Measurements from ENCODE around the gene ADAP1. TPM values are rescaled to one million over a fixed set of nuclear protein-coding genes. Genes with fewer than 3 reads are reported as not detected.
A peak's percentile ranks its signal among the peaks of the same experiment; 100 is the strongest.

ADAP1 gene
- total RNA-seq, 2 donors from 2014 or later, result 19.7 to 19.8 TPM

DNA sequence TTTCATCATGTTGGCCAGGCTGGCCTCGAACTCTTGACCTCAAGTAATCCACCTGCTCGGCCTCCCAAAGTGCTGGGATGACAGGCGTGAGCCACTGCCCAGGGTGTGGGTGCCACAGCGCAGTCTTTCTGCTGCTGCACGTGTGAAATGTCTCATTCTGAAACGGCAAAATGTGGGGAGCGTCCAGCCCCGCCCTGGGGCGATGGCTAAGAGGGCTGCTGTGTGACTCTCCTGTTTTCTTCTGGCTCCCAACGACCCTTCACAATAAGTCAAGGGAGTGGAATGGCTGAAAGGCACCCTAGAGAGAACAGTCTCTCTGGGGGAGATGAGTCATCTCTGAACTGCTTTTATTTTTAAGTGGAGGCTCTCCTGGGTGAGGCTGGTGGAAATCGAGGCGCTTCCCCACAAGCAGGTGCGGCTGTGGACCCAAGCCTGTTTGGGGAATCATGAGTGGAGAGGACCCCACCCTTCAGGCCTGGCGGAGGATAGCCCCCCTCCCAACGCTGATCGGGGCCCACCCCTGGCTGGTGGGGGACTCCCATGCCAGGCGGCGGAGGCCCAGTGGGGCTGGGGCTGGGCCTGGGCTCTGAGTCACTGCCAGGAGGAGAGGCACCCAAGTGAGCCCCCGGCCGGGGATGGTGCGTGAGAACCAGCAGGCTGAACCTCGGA is 18.0 kb downstream of the ADAP1 start:
- H3K27ac ChIP-seq, result no peak overlapping the region
- H3K36me3 ChIP-seq (replicated peaks in 1 of 2; ENCODE audit: insufficient read depth in 1 of 2, low read depth in 2 of 2), result no peaks in the 10 kb centered on the region
- no peaks in the 10 kb centered on the region for H3K27me3 ChIP-seq
- intact Hi-C loops (cut with DNase I), result no loop called here
- 80 to 86% methylated on average over 13 to 22 of the region's 22 CpGs for WGBS, 2 donors
- no peak overlapping the region for H3K4me3 ChIP-seq
- no peak for ATAC-seq
- TF ChIP-seq CTCF (IDR thresholded peaks at IDR 0.05), result no peak
- TF ChIP-seq POLR2A (IDR thresholded peaks at IDR 0.05), result no peak
- H3K4me1 ChIP-seq, result no peaks in the 10 kb centered on the region
- no peak for DNase-seq
- no peaks in the 10 kb centered on the region for H3K9me3 ChIP-seq

GRCh38 chr7:935874-936385 is 18.6 kb downstream of the ADAP1 start:
- intact Hi-C loops (cut with DNase I), result no loop called here
- ATAC-seq (peak; percentile 7), DNase-seq (no peak)
- H3K36me3 ChIP-seq (replicated peaks in 1 of 2; ENCODE audit: insufficient read depth in 1 of 2, low read depth in 2 of 2), result no peaks in the 10 kb centered on the region
- H3K27me3 ChIP-seq, result no peaks in the 10 kb centered on the region
- H3K9me3 ChIP-seq, result no peaks in the 10 kb centered on the region
- H3K4me1 ChIP-seq, result no peaks in the 10 kb centered on the region
- WGBS, 2 donors, result 91 to 95% methylated on average over 27 of the region's 28 CpGs
- no peak overlapping the region for H3K27ac ChIP-seq
- no peak for TF ChIP-seq POLR2A (IDR thresholded peaks at IDR 0.05)
- TF ChIP-seq CTCF (IDR thresholded peaks at IDR 0.05), result no peak
- no peak overlapping the region for H3K4me3 ChIP-seq

DNA sequence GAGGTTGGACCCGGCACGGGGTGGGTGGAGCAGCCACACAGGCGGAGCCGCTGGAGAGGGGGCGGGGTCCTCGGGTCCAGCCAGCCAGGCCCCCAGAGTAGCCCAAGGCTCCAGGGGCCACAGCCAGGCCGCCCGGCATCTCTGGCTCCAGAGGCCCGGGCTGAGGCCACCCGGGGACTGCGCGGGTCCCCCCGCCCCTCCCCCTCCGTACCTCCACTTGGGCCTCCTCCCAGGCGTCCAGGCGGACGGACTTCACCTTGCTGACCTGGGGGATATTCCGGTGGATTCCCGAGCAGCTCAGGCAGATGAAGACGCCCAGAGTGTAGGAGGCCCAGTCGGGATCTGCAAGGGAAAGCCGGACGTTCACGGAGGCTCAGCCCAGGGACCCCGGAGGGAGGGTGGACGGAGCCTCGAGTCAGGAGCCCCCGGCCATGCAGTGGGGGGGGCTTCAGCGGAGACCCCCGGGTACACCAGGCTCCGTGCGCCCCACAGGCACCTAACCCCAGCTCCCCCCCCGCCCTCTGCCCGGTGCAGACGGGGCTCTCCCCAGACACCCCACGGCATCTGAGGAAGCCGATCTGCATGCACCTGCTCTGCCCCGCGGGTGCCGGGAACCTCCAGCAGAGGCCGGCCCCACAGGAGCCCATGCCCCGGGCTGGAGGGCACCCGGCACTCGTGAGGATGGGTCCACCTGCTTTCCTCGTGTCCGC is 19.2 kb downstream of the ADAP1 start:
- intact Hi-C loops (cut with DNase I), result no loop called here
- H3K9me3 ChIP-seq, result no peaks in the 10 kb centered on the region
- DNase-seq (no peak), ATAC-seq (no peak)
- WGBS, 2 donors, result 87 to 90% methylated on average over 9 to 40 of the region's 46 CpGs
- no peaks in the 10 kb centered on the region for H3K36me3 ChIP-seq (replicated peaks in 1 of 2; ENCODE audit: insufficient read depth in 1 of 2, low read depth in 2 of 2)
- H3K4me3 ChIP-seq, result no peak overlapping the region
- H3K27ac ChIP-seq, result no peak overlapping the region
- H3K4me1 ChIP-seq, result no peaks in the 10 kb centered on the region
- no peaks in the 10 kb centered on the region for H3K27me3 ChIP-seq
- TF ChIP-seq CTCF (IDR thresholded peaks at IDR 0.05) (no peak), POLR2A (IDR thresholded peaks at IDR 0.05) (no peak)

- no peak for ATAC-seq
- DNase-seq, result peak in 1 of 4 donors; percentile 8
Observed at GRCh38 chr7:934469-935163, 19.9 kb downstream of the ADAP1 start.

More at GRCh38 chr7:934469-935163, 19.9 kb downstream of the ADAP1 start:
- intact Hi-C loops (cut with DNase I), result no loop called here
- Histone ChIP-seq H3K27ac (no peak overlapping the region), H3K4me3 (no peak overlapping the region), H3K36me3 (replicated peaks in 1 of 2; ENCODE audit: insufficient read depth in 1 of 2, low read depth in 2 of 2) (no peaks in the 10 kb centered on the region), H3K4me1 (no peaks in the 10 kb centered on the region), H3K27me3 (no peaks in the 10 kb centered on the region), H3K9me3 (no peaks in the 10 kb centered on the region)
- 86 to 94% methylated on average over 22 to 27 of the region's 34 CpGs for WGBS, 2 donors
- no peak for TF ChIP-seq POLR2A (IDR thresholded peaks at IDR 0.05)
- no peak for TF ChIP-seq CTCF (IDR thresholded peaks at IDR 0.05)
